B cell (primary cell): ENCODE results near the gene DTD1. TPM values are rescaled to one million over a fixed set of nuclear protein-coding genes. Genes with fewer than 3 reads are reported as not detected.

Source experiments
- ATAC-seq: fragments of 200-7000 bp; cut with Tn5 transposase; one replicate; pipeline ENCODE4 v1.10.0; 2021; ENCODE audit warnings: low read depth, mild to moderate bottlenecking, moderate number of reproducible peaks, moderate library complexity
- CTCF ChIA-PET: fragments of 350-600 bp; sonication (Branson Sonifier 250); formaldehyde crosslinking; loops from one replicate; lab custom pipeline; 2021; ENCODE audit warnings: antibody characterized with exemption, inconsistent platforms; lab: Charles Lee
- POLR2A ChIA-PET: fragments of 350-600 bp; sonication (Branson Sonifier 250); formaldehyde crosslinking; loops from one replicate; lab custom pipeline; 2021; ENCODE audit warnings: antibody characterized with exemption; lab: Charles Lee
- DNase-seq: peaks from one replicate; pipeline ENCODE4 v3.0.0; 2013
- H2AFZ ChIP-seq: 2 replicates; pipeline ENCODE4 v1.6.1; 2012; ENCODE audit warnings: mild to moderate bottlenecking, low read depth, low read length; ENCODE audit not compliant: insufficient read depth, poor library complexity, severe bottlenecking
- H3K27ac ChIP-seq, 2 donors: 1 replicate in 1 of 2; 2 replicates in 1 of 2; pipeline ENCODE4 v1.5.1; 2012 to 2013; ENCODE audit warnings: low read length in 2 of 2, mild to moderate bottlenecking in 2 of 2, moderate library complexity in 1 of 2
- H3K27me3 ChIP-seq, 4 experiments: fragments of 200-600 bp in 1 of 4; sonication (generic) in 1 of 4; replicated peaks in 1 of 4; 1 replicate in 2 of 4; 2 replicates in 2 of 4; pipeline versions ENCODE4 v1.6.1 to v1.7.0; 2013 to 2016; ENCODE audit warnings: low read length in 3 of 4, mild to moderate bottlenecking in 2 of 4, mixed read lengths in 1 of 4, moderate library complexity in 1 of 4; ENCODE audit not compliant: insufficient read depth in 4 of 4, control insufficient read depth in 3 of 4; ENCODE audit errors: control extremely low read depth in 1 of 4
- H3K36me3 ChIP-seq, 2 experiments: replicated peaks in 1 of 2; 1 replicate in 1 of 2; 2 replicates in 1 of 2; pipeline versions ENCODE4 v1.6.1 to v1.7.1; 2013; ENCODE audit warnings: low read length in 1 of 2; ENCODE audit not compliant: insufficient read depth in 2 of 2, control insufficient read depth in 1 of 2; ENCODE audit errors: control extremely low read depth in 1 of 2, extremely low read depth in 1 of 2
- H3K4me1 ChIP-seq, 2 donors: fragments of 200-600 bp in 1 of 2; sonication (generic) in 1 of 2; 1 replicate in 1 of 2; 2 replicates in 1 of 2; pipeline versions ENCODE4 v1.5.1 to v1.6.1; 2013 to 2017; ENCODE audit warnings: low read length in 2 of 2; ENCODE audit not compliant: control insufficient read depth in 2 of 2, insufficient read depth in 2 of 2
- H3K4me2 ChIP-seq: replicated peaks from 2 replicates; pipeline ENCODE3; 2012; ENCODE audit warnings: mild to moderate bottlenecking, low read depth, low read length; ENCODE audit not compliant: poor library complexity, severe bottlenecking
- H3K4me3 ChIP-seq, 5 experiments: fragments of 200-600 bp in 1 of 5; sonication (generic) in 1 of 5; 1 replicate in 3 of 5; 2 replicates in 2 of 5; pipeline versions ENCODE4 v1.5.1 to v1.7.0; 2011 to 2016; ENCODE audit warnings: low read length in 4 of 5, mild to moderate bottlenecking in 4 of 5, low read depth in 2 of 5, control low read depth in 1 of 5, moderate library complexity in 1 of 5; ENCODE audit not compliant: insufficient read depth in 1 of 5; ENCODE audit errors: control extremely low read depth in 1 of 5, extremely low read depth in 1 of 5
- H3K79me2 ChIP-seq: fragments of 200-600 bp; sonication (generic); one replicate; pipeline ENCODE4 v1.6.0; 2016; ENCODE audit warnings: low read length; ENCODE audit not compliant: control insufficient read depth, insufficient read depth
- H3K9ac ChIP-seq: fragments of 200-600 bp; sonication (generic); 2 replicates; pipeline ENCODE4 v1.6.1; 2017; ENCODE audit warnings: mild to moderate bottlenecking, low read length, moderate library complexity
- H3K9me3 ChIP-seq, 3 donors: one replicate each; pipeline versions ENCODE4 v1.6.1 to v1.7.1; 2013; ENCODE audit warnings: low read length in 2 of 3; ENCODE audit not compliant: control insufficient read depth in 2 of 3, insufficient read depth in 1 of 3; ENCODE audit errors: control extremely low read depth in 1 of 3
- H4K20me1 ChIP-seq: 2 replicates; pipeline ENCODE4 v1.6.0; 2012; ENCODE audit warnings: mild to moderate bottlenecking, low read length; ENCODE audit not compliant: insufficient read depth, control insufficient read depth, poor library complexity, severe bottlenecking
- H3K27ac Mint-ChIP-seq: one replicate; pipeline ENCODE4 v1.8.0; 2021; ENCODE audit warnings: mixed read lengths
- H3K27me3 Mint-ChIP-seq: one replicate; pipeline ENCODE4 v1.8.0; 2021; ENCODE audit warnings: mixed read lengths
- H3K4me1 Mint-ChIP-seq: one replicate; pipeline ENCODE4 v1.8.0; 2021; ENCODE audit warnings: mixed read lengths
- H3K4me3 Mint-ChIP-seq: one replicate; pipeline ENCODE4 v1.8.0; 2021; ENCODE audit warnings: mixed read lengths
- H3K9me3 Mint-ChIP-seq: one replicate; pipeline ENCODE4 v1.8.0; 2022; ENCODE audit warnings: mixed read lengths; ENCODE audit not compliant: insufficient read depth
- EZH2 ChIP-seq: IDR thresholded peaks from 2 replicates; pipeline ENCODE4 v1.6.1; 2012; ENCODE audit warnings: borderline replicate concordance, low read depth, mild to moderate bottlenecking, moderate library complexity, low read length; ENCODE audit not compliant: insufficient read depth, poor library complexity, severe bottlenecking
- WGBS: methylation state at CpG from one replicate; pipeline ENCODE4 v1.1.5; 2013; ENCODE audit warnings: missing lambda C conversion rate; ENCODE audit not compliant: insufficient coverage; 5-methylcytosine and 5-hydroxymethylcytosine counted together
- intact Hi-C: fragments of 100-400 bp; cut with micrococcal nuclease; formaldehyde crosslinking; loops from one replicate; pipeline ENCODE4 v1.10.0; 2022
- polyA plus RNA-seq: library from polyadenylated mRNA; depleted of rRNA; stranded (reverse); fragments of >200 nt; gene quantifications from 2 replicates; pipeline ENCODE4 v1.2.3, GENCODE V29; 2012
- total RNA-seq, 2 donors: library from RNA; stranded (reverse); fragments of 120-200 nt in 1 of 2; gene quantifications; 1 replicate in 1 of 2; 2 replicates in 1 of 2; pipeline versions ENCODE4 v1.2.3 to v1.2.4, GENCODE V29; 2013 to 2022
- TF ChIP-seq, protein P1 (sequence below): fragments of 200-600 bp; IDR thresholded peaks from one replicate; pipeline ENCODE4 v1.8.0; 2022; ENCODE audit warnings: antibody characterized with exemption, mild to moderate bottlenecking

Gene DTD1
- total and polyA plus RNA-seq, 2 donors (not counting 1 experiment from before 2014, with no cell fraction given), result 18.7 to 20.4 TPM

GRCh38 chr20:18571578-18571977, 16.3 kb upstream of the DTD1 start:
- Mint-ChIP-seq H3K27me3 (no peaks in the 10 kb centered on the region), H3K4me3 (no peak overlapping the region), H3K9me3 (peaks cover 3% of the 10 kb centered on the region), H3K27ac (no peak overlapping the region), H3K4me1 (peaks cover 16% of the 10 kb centered on the region)
- 89% methylated on average over 2 of the region's 2 CpGs for WGBS
- H3K9me3 ChIP-seq, result peaks cover 0 to 4% (median 0%) of the 10 kb centered on the region in 3 donors
- CTCF ChIA-PET, result interaction anchor here (1.2 kb wide), 1 partner anchor 21 kb away, joined by 4 read pairs; no protein-coding TSS in a partner anchor
- H3K27ac ChIP-seq, result no peak overlapping the region
- H3K4me3 ChIP-seq, result no peak overlapping the region
- H3K4me1 ChIP-seq, result peaks cover 9 to 11% of the 10 kb centered on the region in 2 donors
- TF ChIP-seq, protein P1, sequence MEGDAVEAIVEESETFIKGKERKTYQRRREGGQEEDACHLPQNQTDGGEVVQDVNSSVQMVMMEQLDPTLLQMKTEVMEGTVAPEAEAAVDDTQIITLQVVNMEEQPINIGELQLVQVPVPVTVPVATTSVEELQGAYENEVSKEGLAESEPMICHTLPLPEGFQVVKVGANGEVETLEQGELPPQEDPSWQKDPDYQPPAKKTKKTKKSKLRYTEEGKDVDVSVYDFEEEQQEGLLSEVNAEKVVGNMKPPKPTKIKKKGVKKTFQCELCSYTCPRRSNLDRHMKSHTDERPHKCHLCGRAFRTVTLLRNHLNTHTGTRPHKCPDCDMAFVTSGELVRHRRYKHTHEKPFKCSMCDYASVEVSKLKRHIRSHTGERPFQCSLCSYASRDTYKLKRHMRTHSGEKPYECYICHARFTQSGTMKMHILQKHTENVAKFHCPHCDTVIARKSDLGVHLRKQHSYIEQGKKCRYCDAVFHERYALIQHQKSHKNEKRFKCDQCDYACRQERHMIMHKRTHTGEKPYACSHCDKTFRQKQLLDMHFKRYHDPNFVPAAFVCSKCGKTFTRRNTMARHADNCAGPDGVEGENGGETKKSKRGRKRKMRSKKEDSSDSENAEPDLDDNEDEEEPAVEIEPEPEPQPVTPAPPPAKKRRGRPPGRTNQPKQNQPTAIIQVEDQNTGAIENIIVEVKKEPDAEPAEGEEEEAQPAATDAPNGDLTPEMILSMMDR, result no peak
- TF ChIP-seq EZH2, result no peak
- no peak overlapping the region for H2AFZ ChIP-seq
- ATAC-seq (no peak), DNase-seq (no peak)
- peaks cover 0 to 16% of the 10 kb centered on the region in 2 experiments for H3K36me3 ChIP-seq
- peaks cover 18% of the 10 kb centered on the region for H3K79me2 ChIP-seq
- H3K27me3 ChIP-seq, result no peaks in the 10 kb centered on the region
- H4K20me1 ChIP-seq, result no peaks in the 10 kb centered on the region
- intact Hi-C loops, result no loop called here
- POLR2A ChIA-PET, result no interaction called here
- H3K9ac ChIP-seq, result no peak overlapping the region
- H3K4me2 ChIP-seq, result no peak overlapping the region

DNA sequence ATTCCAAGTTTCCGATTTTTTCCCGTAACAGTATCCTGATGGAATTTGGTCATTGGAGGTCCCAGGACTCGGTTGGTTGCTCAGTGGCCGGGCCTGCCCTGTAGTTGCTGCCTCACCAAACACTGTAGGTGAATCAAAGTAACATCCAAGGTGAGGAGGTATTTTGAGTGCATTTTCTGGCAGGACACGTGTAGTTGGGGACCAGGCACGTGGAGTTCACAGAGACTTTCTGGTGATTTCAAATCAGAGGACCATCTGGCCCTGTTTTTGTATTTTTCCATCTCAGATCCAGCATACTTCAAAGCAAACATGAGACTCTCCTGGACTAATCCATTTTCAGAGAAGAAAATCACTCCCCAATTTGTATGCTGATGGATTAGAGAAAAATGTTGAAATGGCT, 9.9 kb upstream of the DTD1 start:
- WGBS, result 90% methylated on average over 3 of the region's 6 CpGs
- no peaks in the 10 kb centered on the region for H3K9me3 Mint-ChIP-seq
- ATAC-seq (no peak), DNase-seq (no peak)
- no peaks in the 10 kb centered on the region for H3K4me1 Mint-ChIP-seq
- Histone ChIP-seq H3K4me1 (no peaks in the 10 kb centered on the region), H3K36me3 (no peaks in the 10 kb centered on the region), H3K4me3 (no peak overlapping the region), H3K9me3 (no peaks in the 10 kb centered on the region), H4K20me1 (no peaks in the 10 kb centered on the region), H3K4me2 (no peak overlapping the region), H2AFZ (no peak overlapping the region), H3K9ac (no peak overlapping the region), H3K27ac (no peak overlapping the region), H3K27me3 (peaks cover 0 to 3% (median 1%) of the 10 kb centered on the region in 4 experiments), H3K79me2 (no peaks in the 10 kb centered on the region)
- no peak overlapping the region for H3K27ac Mint-ChIP-seq
- TF ChIP-seq, protein P1, result no peak
- TF ChIP-seq EZH2, result no peak
- peaks cover 14% of the 10 kb centered on the region for H3K27me3 Mint-ChIP-seq
- ChIA-PET POLR2A (no interaction called here), CTCF (interaction anchor here (0.7 kb wide), 1 partner anchor 366 kb away, joined by 3 read pairs; no protein-coding TSS in a partner anchor)
- no peak overlapping the region for H3K4me3 Mint-ChIP-seq
- intact Hi-C loops, result no loop called here
